K562 (cell line): ENCODE measurements around the gene YAP1. TPM values are rescaled to one million over a fixed set of nuclear protein-coding genes. Genes with fewer than 3 reads are reported as not detected.

ENCODE experiments used
- ATAC-seq: fragments of 200-7000 bp; cut with Tn5 transposase; 3 replicates; pipeline ENCODE4 v1.9.1; 2020; ENCODE audit warnings: moderate library complexity
- BruUV-seq: library from RNA; stranded (reverse); fragments of 400-500 nt; replicated peaks from 2 replicates; lab custom pipeline; 2021; lab: Mats Ljungman, UMichigan
- CTCF ChIA-PET: fragments of 300-600 bp; formaldehyde crosslinking; extraction: SDS; loops from one replicate; lab custom pipeline; 2021; ENCODE audit warnings: low intra/inter-chr PET ratio; lab: Yijun Ruan, JAX
- POLR2A ChIA-PET: fragments of 300-600, 350-650 bp; sonication (Branson Sonifier 250); formaldehyde crosslinking; extraction: SDS; loops from one replicate; lab custom pipeline; 2021; ENCODE audit warnings: antibody characterized with exemption, inconsistent platforms; lab: Yijun Ruan, JAX
- DNase-seq, 4 experiments: peaks; one replicate each; pipeline versions ENCODE4 v3.0.0 to v3.0.0-alpha.2; 2011 to 2018; ENCODE audit warnings: low spot score in 3 of 4, mixed read lengths in 3 of 4; ENCODE audit errors: extremely low read depth in 1 of 4
- FAIRE-seq: peaks from 2 replicates; lab custom pipeline; 2011; peaks lifted over from hg19 to GRCh38; lab: Jason Lieb, UNC
- H2AFZ ChIP-seq: 2 replicates; pipeline ENCODE4 v1.6.0; 2011; ENCODE audit warnings: low read depth, low read length, control low read depth, inconsistent platforms
- H3K27ac ChIP-seq: fragments of 200-600 bp; 3 replicates; pipeline ENCODE4 v1.8.0; 2011; ENCODE audit warnings: low read depth, mild to moderate bottlenecking, control low read depth, inconsistent platforms, low read length, moderate library complexity, mixed read lengths; ENCODE audit errors: extremely low read depth
- H3K27me3 ChIP-seq, 2 experiments: fragments of 300-600 bp in 1 of 2; 2 replicates in 1 of 2; 3 replicates in 1 of 2; pipeline versions ENCODE4 v1.6.0 to v1.8.0; 2011; ENCODE audit warnings: inconsistent platforms in 2 of 2, low read length in 2 of 2, mild to moderate bottlenecking in 1 of 2, mixed read lengths in 1 of 2, moderate library complexity in 1 of 2; ENCODE audit not compliant: control insufficient read depth in 2 of 2, insufficient read depth in 2 of 2
- H3K36me3 ChIP-seq: fragments of 300-600 bp; 3 replicates; pipeline ENCODE4 v1.8.0; 2011; ENCODE audit warnings: mild to moderate bottlenecking, low read length, inconsistent platforms; ENCODE audit not compliant: control insufficient read depth, insufficient read depth
- H3K4me1 ChIP-seq, 2 experiments: fragments of 200-600 bp in 1 of 2; replicated peaks in 1 of 2; 2 replicates in 1 of 2; 3 replicates in 1 of 2; pipeline versions ENCODE4 v1.5.1 to v1.8.0; 2011; ENCODE audit warnings: inconsistent platforms in 2 of 2, low read length in 2 of 2, mild to moderate bottlenecking in 1 of 2, mixed read lengths in 1 of 2, moderate library complexity in 1 of 2; ENCODE audit not compliant: control insufficient read depth in 2 of 2, insufficient read depth in 2 of 2
- H3K4me2 ChIP-seq: 2 replicates; pipeline ENCODE4 v1.6.1; 2011; ENCODE audit warnings: low read length, control low read depth, inconsistent platforms, mixed read lengths; ENCODE audit not compliant: insufficient read depth
- H3K4me3 ChIP-seq: fragments of 200-600 bp; sonication (generic), shearing (Covaris generic); 2 replicates; pipeline ENCODE4 v1.5.1; 2016; ENCODE audit warnings: control low read depth, inconsistent platforms
- H3K79me2 ChIP-seq: fragments of 200-600 bp; 3 replicates; pipeline ENCODE4 v1.8.0; 2011; ENCODE audit warnings: low read length, inconsistent platforms; ENCODE audit not compliant: control insufficient read depth, insufficient read depth
- H3K9ac ChIP-seq, 2 experiments: 2 replicates each; pipeline versions ENCODE4 v1.6.0 to v1.6.1; 2011; ENCODE audit warnings: low read depth in 2 of 2, low read length in 2 of 2, control low read depth in 1 of 2, inconsistent platforms in 1 of 2, mild to moderate bottlenecking in 1 of 2, mixed read lengths in 1 of 2; ENCODE audit not compliant: insufficient read depth in 1 of 2
- H3K9me1 ChIP-seq: one replicate; pipeline ENCODE4 v1.6.0; 2011; ENCODE audit warnings: inconsistent platforms, mild to moderate bottlenecking, low read length, moderate library complexity; ENCODE audit not compliant: control insufficient read depth, insufficient read depth
- H3K9me3 ChIP-seq: replicated peaks from 2 replicates; pipeline ENCODE4 v1.5.1; 2011; ENCODE audit warnings: low read depth, low read length, inconsistent platforms; ENCODE audit not compliant: control insufficient read depth, insufficient read depth
- H4K20me1 ChIP-seq: replicated peaks from 2 replicates; pipeline ENCODE4 v1.6.1; 2011; ENCODE audit warnings: low read length, inconsistent platforms, mixed read lengths; ENCODE audit not compliant: control insufficient read depth, insufficient read depth
- EHMT2 ChIP-seq: fragments of 450-650 bp; IDR thresholded peaks from 2 replicates; pipeline ENCODE4 v1.6.1; 2018; ENCODE audit warnings: antibody characterized with exemption
- FOXK1 ChIP-seq: sonication (generic); formaldehyde crosslinking; IDR thresholded peaks from 2 replicates; pipeline ENCODE4 v1.8.0; 2022; ENCODE audit warnings: missing genetic modification reagents, mild to moderate bottlenecking, borderline replicate concordance
- HOMEZ ChIP-seq: fragments of 250-450 bp; sonication (Bioruptor Pico); IDR thresholded peaks from 2 replicates; pipeline ENCODE4 v1.4.0; 2020; ENCODE audit warnings: mild to moderate bottlenecking, moderate library complexity
- IRF2 ChIP-seq: sonication (generic); formaldehyde crosslinking; IDR thresholded peaks from 2 replicates; pipeline ENCODE4 v1.8.1; 2022; ENCODE audit warnings: mild to moderate bottlenecking, missing genetic modification reagents
- IRF9 ChIP-seq: fragments of 450-650 bp; IDR thresholded peaks from 2 replicates; pipeline ENCODE4 v1.6.1; 2016; ENCODE audit warnings: missing biosample characterization, missing genetic modification characterization
- PURB ChIP-seq: sonication (generic); formaldehyde crosslinking; IDR thresholded peaks from 2 replicates; pipeline ENCODE4 v1.9.0; 2021; ENCODE audit warnings: low read depth, mild to moderate bottlenecking, missing genetic modification reagents
- SRF ChIP-seq, 2 experiments: fragments of 250-450, 450-650 bp in 1 of 2; sonication (Bioruptor Pico) in 1 of 2; sonication (generic) in 1 of 2; formaldehyde crosslinking; IDR thresholded peaks; 2 replicates each; pipeline versions ENCODE4 v1.5.0 to v1.5.1; 2020 to 2022; ENCODE audit warnings: mild to moderate bottlenecking in 1 of 2, missing genetic modification reagents in 1 of 2
- TCF15 ChIP-seq: fragments of 250-450 bp; sonication (Bioruptor Pico); IDR thresholded peaks from 2 replicates; pipeline ENCODE4 v1.8.0; 2022; ENCODE audit warnings: moderate library complexity, mild to moderate bottlenecking, inconsistent platforms
- TFAP4 ChIP-seq: sonication (generic); formaldehyde crosslinking; IDR thresholded peaks from 2 replicates; pipeline ENCODE4 v1.8.0; 2022; ENCODE audit warnings: missing genetic modification reagents, mild to moderate bottlenecking, moderate library complexity, borderline replicate concordance
- WGBS: fragments of 100-300 bp; shearing (Covaris generic); methylation state at CpG from one replicate; pipeline ENCODE4 v1.1.6; 2016; ENCODE audit warnings: low coverage, mixed read lengths; ENCODE audit not compliant: insufficient coverage; ENCODE audit errors: missing lambda C conversion rate; 5-methylcytosine and 5-hydroxymethylcytosine counted together
- in situ Hi-C: fragments of 300-500 bp; cut with MboI; formaldehyde crosslinking; loops from 4 replicates; pipeline ENCODE4 v1.15.0; 2018; ENCODE audit warnings: inconsistent platforms, mixed read lengths
- intact Hi-C: fragments of 100-400 bp; cut with micrococcal nuclease; formaldehyde crosslinking; loops from 2 replicates; pipeline ENCODE4 v1.14.2; 2022
- polyA plus RNA-seq, 8 experiments: library from polyadenylated mRNA; depleted of rRNA in 4 of 8; stranded (reverse) in 5 of 8; unstranded in 3 of 8; fragments of >200 nt; fragmentation: Nextera tagmentation in 2 of 8; fragmentation: Illumina TruSeq in 1 of 8; extraction: Ambion mirVana in 2 of 8; extraction: Trizol in 1 of 8; gene quantifications; 2 replicates each; pipeline versions ENCODE4 v1.2.1 to v1.2.3, GENCODE V29; 2011 to 2014; ENCODE audit warnings: inconsistent platforms in 1 of 8, missing spikeins in 1 of 8
- total RNA-seq, 7 experiments: library from RNA; depleted of rRNA in 6 of 7; stranded (reverse); fragments of >200 nt in 6 of 7; fragmentation: Illumina TruSeq in 2 of 7; extraction: Trizol in 2 of 7; gene quantifications; 2 replicates each; pipeline versions ENCODE4 v1.2.1 to v1.2.3, GENCODE V29; 2011 to 2021; ENCODE audit warnings: low replicate concordance in 1 of 7
- TF ChIP-seq, protein P1 (sequence below): fragments of 250-450 bp; sonication (Bioruptor Pico); IDR thresholded peaks from 2 replicates; pipeline ENCODE4 v1.5.0; 2021; ENCODE audit warnings: mild to moderate bottlenecking, borderline replicate concordance
- TF ChIP-seq, protein P2 (sequence below), 3 experiments: IDR thresholded peaks in 2 of 3; conservative IDR thresholded peaks in 1 of 3; 2 replicates each; pipeline ENCODE4 v1.5.1; 2011 to 2012; ENCODE audit warnings: low read length in 3 of 3, mild to moderate bottlenecking in 3 of 3, control low read depth in 2 of 3, improper control_type of control experiment in 1 of 3, inconsistent platforms in 1 of 3, low read depth in 1 of 3, mixed read lengths in 1 of 3, moderate library complexity in 1 of 3; ENCODE audit not compliant: insufficient read depth in 2 of 3

Gene YAP1
- total and polyA plus RNA-seq, 9 of the 15 experiments (the other 6 are each of a cell fraction or from before 2014, with no cell fraction given): 0.18 TPM; not detected in 8

GRCh38 chr11:102064316-102064715, 45.9 kb upstream of the YAP1 start (continued):
- TF ChIP-seq, protein P1, sequence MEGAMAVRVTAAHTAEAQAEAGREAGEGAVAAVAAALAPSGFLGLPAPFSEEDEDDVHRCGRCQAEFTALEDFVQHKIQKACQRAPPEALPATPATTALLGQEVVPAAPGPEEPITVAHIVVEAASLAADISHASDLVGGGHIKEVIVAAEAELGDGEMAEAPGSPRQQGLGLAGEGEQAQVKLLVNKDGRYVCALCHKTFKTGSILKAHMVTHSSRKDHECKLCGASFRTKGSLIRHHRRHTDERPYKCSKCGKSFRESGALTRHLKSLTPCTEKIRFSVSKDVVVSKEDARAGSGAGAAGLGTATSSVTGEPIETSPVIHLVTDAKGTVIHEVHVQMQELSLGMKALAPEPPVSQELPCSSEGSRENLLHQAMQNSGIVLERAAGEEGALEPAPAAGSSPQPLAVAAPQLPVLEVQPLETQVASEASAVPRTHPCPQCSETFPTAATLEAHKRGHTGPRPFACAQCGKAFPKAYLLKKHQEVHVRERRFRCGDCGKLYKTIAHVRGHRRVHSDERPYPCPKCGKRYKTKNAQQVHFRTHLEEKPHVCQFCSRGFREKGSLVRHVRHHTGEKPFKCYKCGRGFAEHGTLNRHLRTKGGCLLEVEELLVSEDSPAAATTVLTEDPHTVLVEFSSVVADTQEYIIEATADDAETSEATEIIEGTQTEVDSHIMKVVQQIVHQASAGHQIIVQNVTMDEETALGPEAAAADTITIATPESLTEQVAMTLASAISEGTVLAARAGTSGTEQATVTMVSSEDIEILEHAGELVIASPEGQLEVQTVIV: no peak
- no peak for TF ChIP-seq HOMEZ (CRISPR knock-in tag)
- no peak for TF ChIP-seq FOXK1

DNA sequence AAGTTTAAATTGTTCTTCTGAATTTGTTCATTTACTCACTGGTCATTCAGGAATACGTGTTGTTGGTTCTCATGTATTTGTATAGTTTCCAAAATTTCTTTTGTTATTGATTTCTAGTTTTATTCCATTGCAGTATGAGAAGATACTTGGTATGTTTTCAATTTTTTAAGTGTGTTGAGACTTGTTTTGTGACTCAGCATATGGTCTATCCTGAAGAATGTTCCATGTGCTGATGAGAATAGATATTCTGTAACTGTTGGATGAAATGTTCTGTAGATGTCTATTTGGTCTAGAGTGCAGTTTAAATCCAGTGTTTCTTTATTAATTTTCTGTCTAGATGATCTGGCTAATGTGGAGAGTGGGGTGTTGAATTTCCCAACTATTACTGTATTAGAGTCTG, 39.5 kb upstream of the YAP1 start:
- H3K9me1 ChIP-seq: no peaks in the 10 kb centered on the region
- no peak overlapping the region for H3K4me3 ChIP-seq
- intact Hi-C loops (no loop called here), in situ Hi-C loops (no loop called here)
- H3K4me2 ChIP-seq: no peak overlapping the region
- WGBS: 0% methylated on average over 1 of the region's 1 CpG
- H3K27me3 ChIP-seq: no peaks in the 10 kb centered on the region
- ChIA-PET CTCF (no interaction called here), POLR2A (no interaction called here)
- no peaks in the 10 kb centered on the region for H3K36me3 ChIP-seq
- H3K4me1 ChIP-seq: no peaks in the 10 kb centered on the region
- no peaks in the 10 kb centered on the region for H3K79me2 ChIP-seq
- no peak overlapping the region for H2AFZ ChIP-seq
- no peak overlapping the region for H3K27ac ChIP-seq
- no peaks in the 10 kb centered on the region; the same call in 1 of the 2 replicates for H3K9me3 ChIP-seq
- H3K9ac ChIP-seq: no peak overlapping the region
- no peak for DNase-seq
- no peak for FAIRE-seq
- H4K20me1 ChIP-seq: no peaks in the 10 kb centered on the region
- BruUV-seq: no TSS peak
- no peak for ATAC-seq
- TF ChIP-seq IRF9 (no peak), TFAP4 (no peak), TCF15 (no peak), SRF (CRISPR knock-in tag; IDR thresholded peaks at IDR 0.05) (no peak), EHMT2 (no peak), PURB (no peak), IRF2 (CRISPR knock-in tag) (no peak)
- TF ChIP-seq, protein P2, sequence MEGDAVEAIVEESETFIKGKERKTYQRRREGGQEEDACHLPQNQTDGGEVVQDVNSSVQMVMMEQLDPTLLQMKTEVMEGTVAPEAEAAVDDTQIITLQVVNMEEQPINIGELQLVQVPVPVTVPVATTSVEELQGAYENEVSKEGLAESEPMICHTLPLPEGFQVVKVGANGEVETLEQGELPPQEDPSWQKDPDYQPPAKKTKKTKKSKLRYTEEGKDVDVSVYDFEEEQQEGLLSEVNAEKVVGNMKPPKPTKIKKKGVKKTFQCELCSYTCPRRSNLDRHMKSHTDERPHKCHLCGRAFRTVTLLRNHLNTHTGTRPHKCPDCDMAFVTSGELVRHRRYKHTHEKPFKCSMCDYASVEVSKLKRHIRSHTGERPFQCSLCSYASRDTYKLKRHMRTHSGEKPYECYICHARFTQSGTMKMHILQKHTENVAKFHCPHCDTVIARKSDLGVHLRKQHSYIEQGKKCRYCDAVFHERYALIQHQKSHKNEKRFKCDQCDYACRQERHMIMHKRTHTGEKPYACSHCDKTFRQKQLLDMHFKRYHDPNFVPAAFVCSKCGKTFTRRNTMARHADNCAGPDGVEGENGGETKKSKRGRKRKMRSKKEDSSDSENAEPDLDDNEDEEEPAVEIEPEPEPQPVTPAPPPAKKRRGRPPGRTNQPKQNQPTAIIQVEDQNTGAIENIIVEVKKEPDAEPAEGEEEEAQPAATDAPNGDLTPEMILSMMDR (IDR thresholded peaks at IDR 0.05 in 2 of 3, conservative IDR thresholded peaks at IDR 0.05 in 1 of 3; ENCODE audit: insufficient read depth in 2 of 3, low read depth in 1 of 3, low read length in 3 of 3): no peak
